Ishikawa (cell line): ENCODE data around the gene KDM4B.

Experiments
- CEBPB ChIP-seq: IDR thresholded peaks from 2 replicates; pipeline ENCODE4 v1.6.1; 2012
- CREB1 ChIP-seq: IDR thresholded peaks from 2 replicates; pipeline ENCODE4 v1.6.1; 2012; ENCODE audit warnings: low read depth
- EGR1 ChIP-seq: IDR thresholded peaks from 2 replicates; pipeline ENCODE4 v1.6.1; 2012
- EP300 ChIP-seq: IDR thresholded peaks from 2 replicates; pipeline ENCODE4 v1.6.1; 2012; ENCODE audit warnings: borderline replicate concordance
- FOXM1 ChIP-seq: IDR thresholded peaks from 2 replicates; pipeline ENCODE4 v1.6.1; 2012; ENCODE audit warnings: low read depth, borderline replicate concordance
- MAX ChIP-seq: IDR thresholded peaks from 2 replicates; pipeline ENCODE4 v1.6.1; 2012
- NFIC ChIP-seq: IDR thresholded peaks from 2 replicates; pipeline ENCODE4 v1.6.1; 2012
- RAD21 ChIP-seq: IDR thresholded peaks from 2 replicates; pipeline ENCODE4 v1.6.1; 2012; ENCODE audit warnings: low read depth
- REST ChIP-seq: IDR thresholded peaks from 2 replicates; pipeline ENCODE4 v1.6.1; 2012; ENCODE audit warnings: low read depth, mild to moderate bottlenecking
- TAF1 ChIP-seq: IDR thresholded peaks from 2 replicates; pipeline ENCODE4 v1.6.1; 2012; ENCODE audit warnings: low read depth, mild to moderate bottlenecking
- TCF12 ChIP-seq: IDR thresholded peaks from 2 replicates; pipeline ENCODE4 v1.6.1; 2012; ENCODE audit warnings: low read depth
- TEAD4 ChIP-seq: IDR thresholded peaks from 2 replicates; pipeline ENCODE4 v1.6.1; 2012
- USF1 ChIP-seq: IDR thresholded peaks from 2 replicates; pipeline ENCODE4 v1.6.1; 2012
- YY1 ChIP-seq: IDR thresholded peaks from 2 replicates; pipeline ENCODE4 v1.6.1; 2012; ENCODE audit warnings: low read depth
- ZBTB7A ChIP-seq: IDR thresholded peaks from 2 replicates; pipeline ENCODE4 v1.6.1; 2012; ENCODE audit warnings: low read depth

The KDM4B gene

GRCh38 chr19:4957981-4958380 is 10.9 kb upstream of the KDM4B start:
- TF ChIP-seq RAD21 (no peak), EGR1 (no peak), CREB1 (no peak), USF1 (no peak), ZBTB7A (no peak), REST (no peak), EP300 (no peak), CEBPB (no peak)

GRCh38 chr19:4962085-4962619 is 6.8 kb upstream of the KDM4B start:
- TF ChIP-seq CREB1: no peak
- no peak for TF ChIP-seq MAX
- no peak for TF ChIP-seq FOXM1
- no peak for TF ChIP-seq EP300
- TF ChIP-seq YY1: no peak
- no peak for TF ChIP-seq TCF12
- no peak for TF ChIP-seq EGR1
- no peak for TF ChIP-seq RAD21
- no peak for TF ChIP-seq TEAD4
- TF ChIP-seq NFIC: no peak
- TF ChIP-seq ZBTB7A: no peak
- TF ChIP-seq REST: no peak
- TF ChIP-seq TAF1: no peak
- TF ChIP-seq USF1: no peak
- TF ChIP-seq CEBPB: no peak

- TF ChIP-seq TAF1 (no peak), MAX (no peak), CEBPB (no peak), TEAD4 (no peak), REST (no peak), CREB1 (no peak), EGR1 (no peak), USF1 (no peak), TCF12 (no peak), NFIC (no peak), YY1 (no peak), RAD21 (no peak)
These were observed 3.9 kb upstream of the KDM4B start for GRCh38 chr19:4965061-4965460.

GRCh38 chr19:4966591-4966990 is 2.3 kb upstream of the KDM4B start:
- TF ChIP-seq YY1 (no peak), MAX (no peak), EP300 (no peak), NFIC (no peak), EGR1 (no peak), TCF12 (no peak), FOXM1 (no peak), ZBTB7A (no peak), TEAD4 (no peak), REST (no peak), RAD21 (no peak), CREB1 (no peak), USF1 (no peak), TAF1 (no peak), CEBPB (no peak)
